ENCODE measurements around the gene ALLC. TPM values are rescaled to one million over a fixed set of nuclear protein-coding genes. Genes with fewer than 3 reads are reported as not detected.

ALLC gene
- total RNA-seq, 1 experiment from 2014 or later = not detected

DNA sequence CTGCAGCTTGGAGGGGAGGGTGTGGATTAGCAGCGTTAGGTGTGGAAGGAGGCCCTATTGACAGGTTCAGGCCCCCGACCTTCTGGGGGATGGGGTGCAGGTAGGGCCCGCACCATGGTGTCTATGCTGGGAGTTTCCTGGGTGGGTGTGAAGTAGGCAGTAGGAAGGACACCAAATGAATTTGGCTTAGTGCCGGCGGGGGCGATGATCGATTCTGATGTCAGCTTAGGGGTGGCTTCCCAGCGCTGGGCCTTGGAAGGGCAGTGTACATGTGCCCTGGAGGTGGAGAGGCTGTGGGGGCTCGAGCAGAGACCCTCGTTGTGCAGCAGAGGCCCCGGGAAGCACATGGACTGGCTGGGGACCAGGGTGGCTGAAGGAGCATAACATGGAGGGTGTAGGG is 67.0 kb downstream of the ALLC start:
- H3K9me2 ChIP-seq (replicated peaks; ENCODE audit: low read length) = no peaks in the 10 kb centered on the region
- H3K9ac ChIP-seq (ENCODE audit: low read length) = no peak overlapping the region
- no peak overlapping the region for H2AFZ ChIP-seq (ENCODE audit: low read length)
- ChIA-PET CTCF (no interaction called here), POLR2A (ENCODE audit: unreplicated experiment) (no interaction called here)
- H3K4me1 ChIP-seq (ENCODE audit: insufficient read depth, low read length) = no peaks in the 10 kb centered on the region
- H3K4me3 ChIP-seq (ENCODE audit: low read length) = no peak overlapping the region
- peaks cover 51% of the 10 kb centered on the region for H3K27me3 ChIP-seq (ENCODE audit: low read length)
- ATAC-seq = no peak
- BruUV-seq (replicated peaks) = no TSS peak
- H3K79me2 ChIP-seq (ENCODE audit: low read length) = no peaks in the 10 kb centered on the region
- H3K9me3 ChIP-seq (ENCODE audit: low read length) = no peaks in the 10 kb centered on the region
- no peaks in the 10 kb centered on the region for H3F3A ChIP-seq (ENCODE audit: low read length, unreplicated experiment)
- no peaks in the 10 kb centered on the region for H3K36me3 ChIP-seq (ENCODE audit: low read depth, low read length)
- intact Hi-C loops (cut with micrococcal nuclease) = no loop called here
- no peak overlapping the region for H3K4me2 ChIP-seq (ENCODE audit: low read length)
- no peaks in the 10 kb centered on the region for H4K20me1 ChIP-seq (ENCODE audit: low read length)
- H3K27ac ChIP-seq (ENCODE audit: low read length) = no peak overlapping the region
- no peak for DNase-seq
- TF ChIP-seq CTCF (conservative IDR thresholded peaks at IDR 0.05; ENCODE audit: low read depth, low read length) = no peak
- no peak for TF ChIP-seq EZH2phosphoT487 (IDR thresholded peaks at IDR 0.05; ENCODE audit: borderline replicate concordance, low read length)
- no peak for TF ChIP-seq EZH2 (IDR thresholded peaks at IDR 0.05; ENCODE audit: low read length, unreplicated experiment)

DNA sequence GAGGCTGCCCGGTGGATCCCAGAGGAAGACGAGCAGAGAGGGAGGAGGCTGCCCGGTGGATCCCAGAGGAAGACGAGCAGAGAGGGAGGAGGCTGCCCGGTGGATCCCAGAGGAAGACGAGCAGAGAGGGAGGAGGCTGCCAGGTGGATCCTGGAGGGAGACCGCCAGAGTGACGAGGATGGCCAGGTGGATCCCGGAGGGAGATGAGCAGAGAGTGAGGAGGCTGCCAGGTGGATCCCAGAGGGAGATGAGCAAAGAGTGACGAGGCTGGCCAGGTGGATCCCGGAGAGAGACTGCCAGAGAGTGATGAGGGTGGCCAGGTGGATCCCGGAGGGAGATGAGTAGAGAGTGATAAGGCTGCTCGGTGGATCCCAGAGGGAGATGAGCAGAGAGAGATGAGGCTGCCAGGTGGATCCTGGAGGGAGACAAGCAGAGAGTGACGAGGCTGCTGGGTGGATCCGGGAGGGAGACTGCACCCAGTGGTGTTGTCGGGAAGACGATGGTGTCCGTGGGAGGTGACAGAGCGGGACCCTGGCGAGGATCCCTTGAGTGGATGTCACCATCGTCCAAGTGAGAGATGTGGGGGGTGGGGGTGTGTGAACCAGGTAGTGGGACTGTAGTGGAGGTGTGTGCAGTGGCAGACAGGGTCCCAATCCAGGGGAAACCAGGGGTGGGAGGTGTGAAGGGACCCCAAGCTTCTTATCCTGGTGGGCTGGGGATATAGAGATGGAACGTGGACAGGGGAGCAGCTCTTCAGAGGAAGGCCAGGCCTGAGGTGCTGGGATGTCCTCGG is 67.7 kb downstream of the ALLC start:
- CTCF ChIA-PET = no interaction called here
- Histone ChIP-seq H3F3A (ENCODE audit: low read length, unreplicated experiment) (no peaks in the 10 kb centered on the region), H3K9me3 (ENCODE audit: low read length) (no peaks in the 10 kb centered on the region), H3K4me2 (ENCODE audit: low read length) (no peak overlapping the region), H3K27me3 (ENCODE audit: low read length) (peaks cover 47% of the 10 kb centered on the region; the same call in 1 of the 2 replicates), H3K27ac (ENCODE audit: low read length) (no peak overlapping the region), H3K9ac (ENCODE audit: low read length) (no peak overlapping the region), H3K4me3 (ENCODE audit: low read length) (no peak overlapping the region), H3K79me2 (ENCODE audit: low read length) (no peaks in the 10 kb centered on the region), H3K9me2 (replicated peaks; ENCODE audit: low read length) (no peaks in the 10 kb centered on the region), H2AFZ (ENCODE audit: low read length) (no peak overlapping the region), H3K4me1 (ENCODE audit: insufficient read depth, low read length) (peaks cover under 1% of the 10 kb centered on the region; the same call in 1 of the 2 replicates), H3K36me3 (ENCODE audit: low read depth, low read length) (no peaks in the 10 kb centered on the region), H4K20me1 (ENCODE audit: low read length) (no peaks in the 10 kb centered on the region)
- BruUV-seq (replicated peaks) = no TSS peak
- intact Hi-C loops (cut with micrococcal nuclease) = no loop called here
- ATAC-seq = no peak
- TF ChIP-seq EZH2 (IDR thresholded peaks at IDR 0.05; ENCODE audit: low read length, unreplicated experiment) = no peak
- TF ChIP-seq CTCF (conservative IDR thresholded peaks at IDR 0.05; ENCODE audit: low read depth, low read length) = no peak
- TF ChIP-seq EZH2phosphoT487 (IDR thresholded peaks at IDR 0.05; ENCODE audit: borderline replicate concordance, low read length) = no peak
- POLR2A ChIA-PET (ENCODE audit: unreplicated experiment) = no interaction called here
- DNase-seq = no peak

DNA sequence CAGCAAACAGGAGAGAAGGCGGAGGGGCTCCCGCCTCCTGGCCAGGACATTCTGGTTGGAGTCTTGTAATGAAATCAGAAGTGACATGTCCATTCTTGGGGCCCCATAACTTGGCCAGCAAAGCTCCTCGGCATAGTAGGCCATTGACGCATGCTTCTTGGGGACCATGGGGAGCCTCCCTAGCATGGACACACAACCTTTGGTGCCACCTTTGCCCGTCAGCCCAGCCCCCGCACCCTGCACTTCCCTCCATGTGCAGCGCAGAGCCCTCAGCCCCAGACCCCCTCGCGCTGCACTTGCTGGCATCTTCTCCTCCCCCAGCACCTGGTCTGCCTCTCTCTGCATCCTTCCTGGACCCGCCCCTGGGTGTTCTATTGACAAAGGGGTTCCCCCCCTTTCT is 68.5 kb downstream of the ALLC start:
- no TSS peak for BruUV-seq (replicated peaks)
- Histone ChIP-seq H4K20me1 (ENCODE audit: low read length) (no peaks in the 10 kb centered on the region), H3K9ac (ENCODE audit: low read length) (no peak overlapping the region), H3K4me3 (ENCODE audit: low read length) (no peak overlapping the region), H3K9me2 (replicated peaks; ENCODE audit: low read length) (no peaks in the 10 kb centered on the region), H3K27me3 (ENCODE audit: low read length) (peaks cover 41% of the 10 kb centered on the region; the same call in 1 of the 2 replicates), H3F3A (ENCODE audit: low read length, unreplicated experiment) (no peaks in the 10 kb centered on the region), H3K79me2 (ENCODE audit: low read length) (no peaks in the 10 kb centered on the region), H3K27ac (ENCODE audit: low read length) (no peak overlapping the region), H3K4me2 (ENCODE audit: low read length) (no peak overlapping the region), H3K4me1 (ENCODE audit: insufficient read depth, low read length) (peaks cover 6% of the 10 kb centered on the region; the same call in 1 of the 2 replicates), H3K9me3 (ENCODE audit: low read length) (no peaks in the 10 kb centered on the region), H3K36me3 (ENCODE audit: low read depth, low read length) (no peaks in the 10 kb centered on the region), H2AFZ (ENCODE audit: low read length) (no peak overlapping the region)
- ATAC-seq (no peak), DNase-seq (no peak)
- TF ChIP-seq EZH2phosphoT487 (IDR thresholded peaks at IDR 0.05; ENCODE audit: borderline replicate concordance, low read length) (no peak), EZH2 (IDR thresholded peaks at IDR 0.05; ENCODE audit: low read length, unreplicated experiment) (no peak), CTCF (conservative IDR thresholded peaks at IDR 0.05; ENCODE audit: low read depth, low read length) (no peak)
- ChIA-PET CTCF (no interaction called here), POLR2A (ENCODE audit: unreplicated experiment) (no interaction called here)
- intact Hi-C loops (cut with micrococcal nuclease) = no loop called here

Measured in PC-3 (cell line).